ENCODE measurements around the gene ITGB2. TPM values are rescaled to one million over a fixed set of nuclear protein-coding genes. Genes with fewer than 3 reads are reported as not detected.
A peak's percentile ranks its signal among the peaks of the same experiment; 100 is the strongest.

ITGB2 gene
- total and polyA plus RNA-seq, 2 donors (not counting 1 experiment from before 2014, with no cell fraction given): 0.05 TPM; not detected in 1

- H3K4me1 ChIP-seq (ENCODE audit: control insufficient read depth, extremely low read depth, insufficient read depth, low read length): peaks cover 2% of the 10 kb centered on the region
- H3K4me3 ChIP-seq (replicated peaks in 1 of 4; ENCODE audit: control extremely low read depth in 1 of 4, insufficient read depth in 1 of 4, low read depth in 3 of 4, low read length in 4 of 4): peak within 1 kb of the TSS; percentile 70 to 92 (median 81)
- H3K79me2 ChIP-seq (ENCODE audit: control insufficient read depth, insufficient read depth, low read length): peaks cover 23% of the 10 kb centered on the region
- H3K27ac ChIP-seq (ENCODE audit: insufficient read depth, low read length): peak within 1 kb of the TSS; percentile 53
- H3K9ac ChIP-seq (ENCODE audit: insufficient read depth, low read length): peak within 1 kb of the TSS; percentile 71
- no peak for TF ChIP-seq EZH2 (IDR thresholded peaks at IDR 0.05; ENCODE audit: low read length, missing control alignments)
- TF ChIP-seq, protein P1, sequence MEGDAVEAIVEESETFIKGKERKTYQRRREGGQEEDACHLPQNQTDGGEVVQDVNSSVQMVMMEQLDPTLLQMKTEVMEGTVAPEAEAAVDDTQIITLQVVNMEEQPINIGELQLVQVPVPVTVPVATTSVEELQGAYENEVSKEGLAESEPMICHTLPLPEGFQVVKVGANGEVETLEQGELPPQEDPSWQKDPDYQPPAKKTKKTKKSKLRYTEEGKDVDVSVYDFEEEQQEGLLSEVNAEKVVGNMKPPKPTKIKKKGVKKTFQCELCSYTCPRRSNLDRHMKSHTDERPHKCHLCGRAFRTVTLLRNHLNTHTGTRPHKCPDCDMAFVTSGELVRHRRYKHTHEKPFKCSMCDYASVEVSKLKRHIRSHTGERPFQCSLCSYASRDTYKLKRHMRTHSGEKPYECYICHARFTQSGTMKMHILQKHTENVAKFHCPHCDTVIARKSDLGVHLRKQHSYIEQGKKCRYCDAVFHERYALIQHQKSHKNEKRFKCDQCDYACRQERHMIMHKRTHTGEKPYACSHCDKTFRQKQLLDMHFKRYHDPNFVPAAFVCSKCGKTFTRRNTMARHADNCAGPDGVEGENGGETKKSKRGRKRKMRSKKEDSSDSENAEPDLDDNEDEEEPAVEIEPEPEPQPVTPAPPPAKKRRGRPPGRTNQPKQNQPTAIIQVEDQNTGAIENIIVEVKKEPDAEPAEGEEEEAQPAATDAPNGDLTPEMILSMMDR (conservative IDR thresholded peaks at IDR 0.05 in 1 of 2, IDR thresholded peaks at IDR 0.05 in 1 of 2; ENCODE audit: low read depth in 1 of 2, low read length in 2 of 2): no peak
- H3K4me2 ChIP-seq (ENCODE audit: extremely low read depth, insufficient read depth, low read length): peak within 1 kb of the TSS; percentile 88
- peak; percentile 74 to 75 for DNase-seq (ENCODE audit: low read depth in 2 of 2)
- no peaks in the 10 kb centered on the region for H3K27me3 ChIP-seq (ENCODE audit: control insufficient read depth, insufficient read depth, low read length)
- peaks cover 3% of the 10 kb centered on the region for H3K36me3 ChIP-seq (ENCODE audit: control insufficient read depth, insufficient read depth, low read length)
- peak within 1 kb of the TSS; percentile 94 for H2AFZ ChIP-seq (ENCODE audit: low read length)
- no peaks in the 10 kb centered on the region for H3K9me3 ChIP-seq (ENCODE audit: control insufficient read depth, insufficient read depth, low read depth, low read length)
- H4K20me1 ChIP-seq (ENCODE audit: control insufficient read depth, extremely low read depth, insufficient read depth, low read length): no peaks in the 10 kb centered on the region
Measured at GRCh38 chr21:44939532-44940115, 18.9 kb upstream of the ITGB2 start, which contains the start of gene SLX9. Gene SLX9 (plus strand): TSS chr21:44940029. CDS start chr21:44940058, 29 bp downstream.

- Histone ChIP-seq H3K79me2 (ENCODE audit: control insufficient read depth, insufficient read depth, low read length) (peaks cover 23% of the 10 kb centered on the region), H2AFZ (ENCODE audit: low read length) (peak overlapping the region; percentile 94), H4K20me1 (ENCODE audit: control insufficient read depth, extremely low read depth, insufficient read depth, low read length) (no peaks in the 10 kb centered on the region), H3K9me3 (ENCODE audit: control insufficient read depth, insufficient read depth, low read depth, low read length) (no peaks in the 10 kb centered on the region), H3K4me2 (ENCODE audit: extremely low read depth, insufficient read depth, low read length) (peak overlapping the region; percentile 88), H3K36me3 (ENCODE audit: control insufficient read depth, insufficient read depth, low read length) (no peaks in the 10 kb centered on the region), H3K9ac (ENCODE audit: insufficient read depth, low read length) (peak overlapping the region; percentile 71), H3K4me3 (replicated peaks in 1 of 4; ENCODE audit: control extremely low read depth in 1 of 4, insufficient read depth in 1 of 4, low read depth in 3 of 4, low read length in 4 of 4) (peak overlapping the region; percentile 70 to 92 (median 72)), H3K27ac (ENCODE audit: insufficient read depth, low read length) (peak overlapping the region; percentile 53), H3K4me1 (ENCODE audit: control insufficient read depth, extremely low read depth, insufficient read depth, low read length) (peaks cover 2% of the 10 kb centered on the region), H3K27me3 (ENCODE audit: control insufficient read depth, insufficient read depth, low read length) (peaks cover 2% of the 10 kb centered on the region)
- DNase-seq (ENCODE audit: low read depth in 2 of 2): no peak
- no peak for TF ChIP-seq EZH2 (IDR thresholded peaks at IDR 0.05; ENCODE audit: low read length, missing control alignments)
- TF ChIP-seq, protein P1 (conservative IDR thresholded peaks at IDR 0.05 in 1 of 2, IDR thresholded peaks at IDR 0.05 in 1 of 2; ENCODE audit: low read depth in 1 of 2, low read length in 2 of 2): no peak
Measured at GRCh38 chr21:44938772-44939531, 18.3 kb upstream of the ITGB2 start.

GRCh38 chr21:44935533-44935927, 14.8 kb upstream of the ITGB2 start:
- no peaks in the 10 kb centered on the region for H3K9me3 ChIP-seq (ENCODE audit: control insufficient read depth, insufficient read depth, low read depth, low read length)
- no peak for DNase-seq (ENCODE audit: low read depth in 2 of 2)
- H3K9ac ChIP-seq (ENCODE audit: insufficient read depth, low read length): no peak overlapping the region
- peaks cover 5% of the 10 kb centered on the region for H3K79me2 ChIP-seq (ENCODE audit: control insufficient read depth, insufficient read depth, low read length)
- no peaks in the 10 kb centered on the region for H3K36me3 ChIP-seq (ENCODE audit: control insufficient read depth, insufficient read depth, low read length)
- H3K27ac ChIP-seq (ENCODE audit: insufficient read depth, low read length): no peak overlapping the region
- TF ChIP-seq, protein P1 (conservative IDR thresholded peaks at IDR 0.05 in 1 of 2, IDR thresholded peaks at IDR 0.05 in 1 of 2; ENCODE audit: low read depth in 1 of 2, low read length in 2 of 2): no peak
- TF ChIP-seq EZH2 (IDR thresholded peaks at IDR 0.05; ENCODE audit: low read length, missing control alignments): no peak
- H3K4me1 ChIP-seq (ENCODE audit: control insufficient read depth, extremely low read depth, insufficient read depth, low read length): peaks cover 5% of the 10 kb centered on the region
- H3K4me3 ChIP-seq (replicated peaks in 1 of 4; ENCODE audit: control extremely low read depth in 1 of 4, insufficient read depth in 1 of 4, low read depth in 3 of 4, low read length in 4 of 4): no peak overlapping the region
- H4K20me1 ChIP-seq (ENCODE audit: control insufficient read depth, extremely low read depth, insufficient read depth, low read length): no peaks in the 10 kb centered on the region
- H3K27me3 ChIP-seq (ENCODE audit: control insufficient read depth, insufficient read depth, low read length): peaks cover 25% of the 10 kb centered on the region
- H2AFZ ChIP-seq (ENCODE audit: low read length): no peak overlapping the region
- no peak overlapping the region for H3K4me2 ChIP-seq (ENCODE audit: extremely low read depth, insufficient read depth, low read length)

Measured in fibroblast of lung (primary cell).